ENCODE measurements around the gene PCBP3. TPM values are rescaled to one million over a fixed set of nuclear protein-coding genes. Genes with fewer than 3 reads are reported as not detected.
A peak's percentile ranks its signal among the peaks of the same experiment; 100 is the strongest.

Gene PCBP3
- polyA plus RNA-seq, 1 donor (not counting 4 experiments of a cell fraction or from before 2014, with no cell fraction given): 0.25 TPM

GRCh38 chr21:45856442-45856841, 212.9 kb downstream of the PCBP3 start:
- DNase-seq (ENCODE audit: low read depth, low spot score): no peak
- no peaks in the 10 kb centered on the region for H3K9me3 ChIP-seq (ENCODE audit: control insufficient read depth, low read depth, low read length)
- no peak for FAIRE-seq
- no peak for TF ChIP-seq EZH2 (IDR thresholded peaks at IDR 0.05; ENCODE audit: low read length)
- TF ChIP-seq, protein P1, sequence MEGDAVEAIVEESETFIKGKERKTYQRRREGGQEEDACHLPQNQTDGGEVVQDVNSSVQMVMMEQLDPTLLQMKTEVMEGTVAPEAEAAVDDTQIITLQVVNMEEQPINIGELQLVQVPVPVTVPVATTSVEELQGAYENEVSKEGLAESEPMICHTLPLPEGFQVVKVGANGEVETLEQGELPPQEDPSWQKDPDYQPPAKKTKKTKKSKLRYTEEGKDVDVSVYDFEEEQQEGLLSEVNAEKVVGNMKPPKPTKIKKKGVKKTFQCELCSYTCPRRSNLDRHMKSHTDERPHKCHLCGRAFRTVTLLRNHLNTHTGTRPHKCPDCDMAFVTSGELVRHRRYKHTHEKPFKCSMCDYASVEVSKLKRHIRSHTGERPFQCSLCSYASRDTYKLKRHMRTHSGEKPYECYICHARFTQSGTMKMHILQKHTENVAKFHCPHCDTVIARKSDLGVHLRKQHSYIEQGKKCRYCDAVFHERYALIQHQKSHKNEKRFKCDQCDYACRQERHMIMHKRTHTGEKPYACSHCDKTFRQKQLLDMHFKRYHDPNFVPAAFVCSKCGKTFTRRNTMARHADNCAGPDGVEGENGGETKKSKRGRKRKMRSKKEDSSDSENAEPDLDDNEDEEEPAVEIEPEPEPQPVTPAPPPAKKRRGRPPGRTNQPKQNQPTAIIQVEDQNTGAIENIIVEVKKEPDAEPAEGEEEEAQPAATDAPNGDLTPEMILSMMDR (optimal IDR thresholded peaks at IDR 0.05 in 1 of 3, IDR thresholded peaks at IDR 0.05 in 1 of 3, conservative IDR thresholded peaks at IDR 0.05 in 1 of 3; ENCODE audit: extremely low read depth in 1 of 3, insufficient read depth in 2 of 3, low read length in 3 of 3): no peak
- H2AFZ ChIP-seq (ENCODE audit: control insufficient read depth, low read length): no peak overlapping the region
- no peaks in the 10 kb centered on the region for H3K79me2 ChIP-seq (ENCODE audit: control insufficient read depth, insufficient read depth, low read length)
- no peaks in the 10 kb centered on the region for H3K9me1 ChIP-seq (ENCODE audit: control insufficient read depth, extremely low read depth, insufficient read depth, low read length)
- no peak overlapping the region for H3K4me2 ChIP-seq (ENCODE audit: control insufficient read depth, extremely low read depth, insufficient read depth, low read depth, low read length)
- dilution Hi-C loops (cut with MboI; ENCODE audit: extremely low pct_ligation_motif_present, low sequenced_read_pairs): no loop called here
- H3K4me3 ChIP-seq (ENCODE audit: control insufficient read depth in 2 of 3, extremely low read depth in 1 of 3, insufficient read depth in 2 of 3, low read depth in 1 of 3, low read length in 3 of 3): no peak overlapping the region
- no peaks in the 10 kb centered on the region for H4K20me1 ChIP-seq (ENCODE audit: control insufficient read depth, extremely low read depth, insufficient read depth, low read length)
- H3K27ac ChIP-seq (ENCODE audit: control insufficient read depth, insufficient read depth, low read length): no peak overlapping the region
- H3K4me1 ChIP-seq (ENCODE audit: control insufficient read depth, extremely low read depth, insufficient read depth, low read length): peaks cover 15% of the 10 kb centered on the region
- no peaks in the 10 kb centered on the region for H3K27me3 ChIP-seq (ENCODE audit: control insufficient read depth, extremely low read depth, insufficient read depth, low read length)
- no peak overlapping the region for H3K9ac ChIP-seq (ENCODE audit: control insufficient read depth, extremely low read depth, insufficient read depth, low read length)
- no peaks in the 10 kb centered on the region for H3K36me3 ChIP-seq (ENCODE audit: control insufficient read depth in 2 of 2, extremely low read depth in 1 of 2, insufficient read depth in 2 of 2, low read length in 2 of 2)

GRCh38 chr21:45856906-45857305, 213.4 kb downstream of the PCBP3 start:
- Histone ChIP-seq H3K27me3 (ENCODE audit: control insufficient read depth, extremely low read depth, insufficient read depth, low read length) (no peaks in the 10 kb centered on the region), H3K4me3 (ENCODE audit: control insufficient read depth in 2 of 3, extremely low read depth in 1 of 3, insufficient read depth in 2 of 3, low read depth in 1 of 3, low read length in 3 of 3) (no peak overlapping the region), H3K4me2 (ENCODE audit: control insufficient read depth, extremely low read depth, insufficient read depth, low read depth, low read length) (no peak overlapping the region), H3K4me1 (ENCODE audit: control insufficient read depth, extremely low read depth, insufficient read depth, low read length) (peaks cover 15% of the 10 kb centered on the region), H3K9ac (ENCODE audit: control insufficient read depth, extremely low read depth, insufficient read depth, low read length) (no peak overlapping the region), H3K9me1 (ENCODE audit: control insufficient read depth, extremely low read depth, insufficient read depth, low read length) (no peaks in the 10 kb centered on the region), H2AFZ (ENCODE audit: control insufficient read depth, low read length) (no peak overlapping the region), H4K20me1 (ENCODE audit: control insufficient read depth, extremely low read depth, insufficient read depth, low read length) (no peaks in the 10 kb centered on the region), H3K79me2 (ENCODE audit: control insufficient read depth, insufficient read depth, low read length) (no peaks in the 10 kb centered on the region), H3K9me3 (ENCODE audit: control insufficient read depth, low read depth, low read length) (no peaks in the 10 kb centered on the region), H3K27ac (ENCODE audit: control insufficient read depth, insufficient read depth, low read length) (no peak overlapping the region), H3K36me3 (ENCODE audit: control insufficient read depth in 2 of 2, extremely low read depth in 1 of 2, insufficient read depth in 2 of 2, low read length in 2 of 2) (no peaks in the 10 kb centered on the region)
- dilution Hi-C loops (cut with MboI; ENCODE audit: extremely low pct_ligation_motif_present, low sequenced_read_pairs): no loop called here
- TF ChIP-seq, protein P1 (optimal IDR thresholded peaks at IDR 0.05 in 1 of 3, IDR thresholded peaks at IDR 0.05 in 1 of 3, conservative IDR thresholded peaks at IDR 0.05 in 1 of 3; ENCODE audit: extremely low read depth in 1 of 3, insufficient read depth in 2 of 3, low read length in 3 of 3): no peak
- no peak for TF ChIP-seq EZH2 (IDR thresholded peaks at IDR 0.05; ENCODE audit: low read length)
- DNase-seq (ENCODE audit: low read depth, low spot score): no peak
- FAIRE-seq: peak; percentile 29
